ENCODE measurements around the gene NUP93. TPM values are rescaled to one million over a fixed set of nuclear protein-coding genes. Genes with fewer than 3 reads are reported as not detected.

The NUP93 gene
- total and polyA plus RNA-seq, 2 of the 8 experiments (the other 6 are each of a cell fraction or from before 2014, with no cell fraction given), result 147 to 201 TPM

GRCh38 chr16:56801762-56802161 lies 71.8 kb downstream of the NUP93 start:
- TF ChIP-seq E2F6 (IDR thresholded peaks at IDR 0.05) (no peak), SRF (IDR thresholded peaks at IDR 0.05; ENCODE audit: low read depth, low read length) (no peak), HDAC2 (IDR thresholded peaks at IDR 0.05; ENCODE audit: borderline replicate concordance in 1 of 2, low read depth in 2 of 2, low read length in 2 of 2) (no peak), FOSL1 (IDR thresholded peaks at IDR 0.05; ENCODE audit: insufficient read depth, low read depth, low read length) (no peak), SIRT6 (IDR thresholded peaks at IDR 0.05; ENCODE audit: low read length) (no peak), CHD2 (IDR thresholded peaks at IDR 0.05; ENCODE audit: low read length) (no peak), CTCF (IDR thresholded peaks at IDR 0.05; ENCODE audit: control extremely low read depth in 1 of 3, insufficient read depth in 1 of 3, low read depth in 1 of 3, low read length in 3 of 3) (no peak)
- TF ChIP-seq, protein P1, sequence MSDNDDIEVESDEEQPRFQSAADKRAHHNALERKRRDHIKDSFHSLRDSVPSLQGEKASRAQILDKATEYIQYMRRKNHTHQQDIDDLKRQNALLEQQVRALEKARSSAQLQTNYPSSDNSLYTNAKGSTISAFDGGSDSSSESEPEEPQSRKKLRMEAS (IDR thresholded peaks at IDR 0.05), result no peak
- no peak overlapping the region for H2AFZ ChIP-seq (ENCODE audit: low read length)
- no peaks in the 10 kb centered on the region for H4K20me1 ChIP-seq (replicated peaks in 1 of 2; ENCODE audit: control insufficient read depth in 1 of 2, insufficient read depth in 2 of 2, low read length in 2 of 2)
- H3K14ac ChIP-seq (ENCODE audit: insufficient read length), result no peak overlapping the region
- no peak overlapping the region for H3K56ac ChIP-seq (replicated peaks; ENCODE audit: insufficient read length, low read depth, low read length)
- H4K8ac ChIP-seq (ENCODE audit: extremely low read depth, insufficient read depth, low read length), result no peak overlapping the region
- H3K4me1 ChIP-seq (replicated peaks in 1 of 4; ENCODE audit: control insufficient read depth in 3 of 4, insufficient read depth in 4 of 4, low read length in 3 of 4), result peaks cover 0 to 2% (median 0%) of the 10 kb centered on the region in 4 experiments; a peak in 1 of 7 replicates
- H3K18ac ChIP-seq (ENCODE audit: extremely low read depth, low read length), result no peak overlapping the region
- H2AK5ac ChIP-seq (ENCODE audit: low read depth, low read length), result no peak overlapping the region
- no peak overlapping the region for H3K4ac ChIP-seq (replicated peaks; ENCODE audit: insufficient read length, low read depth, low read length)
- H3K23ac ChIP-seq (ENCODE audit: insufficient read length), result no peak overlapping the region
- no peak overlapping the region for H2BK20ac ChIP-seq (ENCODE audit: low read length)
- WGBS, 2 experiments (ENCODE audit: extremely low coverage in 1 of 2, insufficient coverage in 1 of 2, insufficient read length in 1 of 2, insufficient replicate concordance in 2 of 2, low coverage in 1 of 2, low lambda C conversion rate in 2 of 2, missing lambda C conversion rate in 1 of 2), result 76% methylated on average over 3 of the region's 3 CpGs; no CpG with 5 or more reads in 1 of the 2 experiments
- no peaks in the 10 kb centered on the region for H3K23me2 ChIP-seq (ENCODE audit: low read depth, low read length)
- H3K4me3 ChIP-seq (ENCODE audit: extremely low read depth in 1 of 4, insufficient read depth in 2 of 4, low read depth in 3 of 4, low read length in 4 of 4), result no peak overlapping the region
- no peak for DNase-seq (ENCODE audit: low read depth in 1 of 2, low spot score in 2 of 2)
- H3K27ac ChIP-seq (ENCODE audit: low read depth, low read length), result no peak overlapping the region
- no peak overlapping the region for H2BK120ac ChIP-seq (replicated peaks; ENCODE audit: low read depth, low read length)
- no peaks in the 10 kb centered on the region for H3K79me2 ChIP-seq (ENCODE audit: control insufficient read depth in 1 of 2, insufficient read depth in 2 of 2, low read length in 2 of 2)
- no peak overlapping the region for H4K5ac ChIP-seq (ENCODE audit: insufficient read length, low read depth, low read length)
- H2BK5ac ChIP-seq (ENCODE audit: low read depth, low read length), result no peak overlapping the region
- H3K9me3 ChIP-seq (ENCODE audit: insufficient read depth in 2 of 2, low read depth in 1 of 2, low read length in 1 of 2), result no peaks in the 10 kb centered on the region
- CTCF ChIA-PET (ENCODE audit: partially characterized antibody), result interaction anchor here (1.2 to 2.5 kb wide), 4 partner anchors 12 to 24 kb away, joined by 3 to 13 read pairs (median 9); no protein-coding TSS in a partner anchor
- no peaks in the 10 kb centered on the region for H3K27me3 ChIP-seq (replicated peaks in 1 of 4; ENCODE audit: control insufficient read depth in 3 of 4, extremely low read depth in 1 of 4, insufficient read depth in 3 of 4, low read length in 3 of 4)
- POLR2A ChIA-PET (ENCODE audit: partially characterized antibody), result no interaction called here
- no peak overlapping the region for H4K91ac ChIP-seq (replicated peaks; ENCODE audit: insufficient read length, low read length)
- H3K36me3 ChIP-seq (ENCODE audit: control insufficient read depth in 2 of 4, insufficient read depth in 4 of 4, low read length in 3 of 4), result peaks cover 9 to 17% (median 12%) of the 10 kb centered on the region in 4 experiments; a peak in 7 of 8 replicates
- no peak overlapping the region for H2BK12ac ChIP-seq (ENCODE audit: low read depth, low read length)
- no peaks in the 10 kb centered on the region for H3K79me1 ChIP-seq (ENCODE audit: low read depth, low read length)
- H3K9ac ChIP-seq (replicated peaks in 1 of 4; ENCODE audit: extremely low read depth in 1 of 4, low read depth in 3 of 4, low read length in 3 of 4), result no peak overlapping the region
- no peak overlapping the region for H2BK15ac ChIP-seq (ENCODE audit: low read length)
- no peak for FAIRE-seq
- no peak overlapping the region for H3K4me2 ChIP-seq (ENCODE audit: insufficient read depth in 1 of 2, low read depth in 2 of 2, low read length in 2 of 2)

All from H1 (cell line).